HG03280 (cell line): Measurements from ENCODE around the gene CD2AP.

Experiments used
- ATAC-seq: cut with Tn5 transposase; IDR thresholded peaks from one replicate; pipeline ENCODE4 v1.9.1; 2021; ENCODE audit warnings: mild to moderate bottlenecking, moderate library complexity; ENCODE audit not compliant: unreplicated experiment

CD2AP gene

GRCh38 chr6:47671777-47672176, 194.2 kb downstream of the CD2AP start:
- ATAC-seq = no peak

DNA sequence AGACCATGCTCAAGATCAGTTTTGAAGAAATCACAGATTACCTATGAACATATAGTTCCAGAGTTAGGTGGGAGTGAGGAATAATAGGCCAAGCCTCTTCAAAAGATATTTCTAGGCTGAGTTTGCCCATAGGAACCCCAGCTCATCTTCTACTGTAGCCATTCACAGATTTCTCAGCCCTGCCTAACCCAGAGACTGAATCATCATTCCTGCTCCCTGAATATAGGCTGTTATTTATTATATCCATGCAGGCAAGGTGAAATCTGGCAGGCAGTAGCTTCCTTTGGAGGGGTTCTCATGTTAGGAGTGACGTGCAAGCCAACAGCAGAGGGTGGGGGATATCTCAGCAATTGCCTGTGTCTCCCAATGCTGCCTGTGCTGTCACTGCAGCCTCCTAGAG, 195.2 kb downstream of the CD2AP start:
- ATAC-seq = no peak

GRCh38 chr6:47674673-47675072, 197.1 kb downstream of the CD2AP start:
- no peak for ATAC-seq
